Nephron progenitor cell (in vitro differentiated cells): ENCODE results near the gene C1QTNF2.

ENCODE experiments used
- DNase-seq: peaks from one replicate; pipeline ENCODE4 v3.0.0; 2021
- H3K27ac Mint-ChIP-seq: 2 replicates; pipeline ENCODE4 v1.8.0; 2021; ENCODE audit warnings: mild to moderate bottlenecking, moderate library complexity, mixed read lengths
- H3K27me3 Mint-ChIP-seq: 2 replicates; pipeline ENCODE4 v1.8.0; 2021; ENCODE audit warnings: mild to moderate bottlenecking, low read depth, mixed read lengths; ENCODE audit not compliant: poor library complexity
- H3K36me3 Mint-ChIP-seq: 2 replicates; pipeline ENCODE4 v1.8.0; 2021; ENCODE audit warnings: low read depth, mixed read lengths
- H3K4me1 Mint-ChIP-seq: 2 replicates; pipeline ENCODE4 v1.8.0; 2021; ENCODE audit warnings: mixed read lengths
- H3K4me3 Mint-ChIP-seq: 2 replicates; pipeline ENCODE4 v1.8.0; 2021; ENCODE audit warnings: mild to moderate bottlenecking, moderate library complexity, mixed read lengths
- H3K9me3 Mint-ChIP-seq: 2 replicates; pipeline ENCODE4 v1.8.0; 2021; ENCODE audit warnings: mild to moderate bottlenecking, moderate library complexity, mixed read lengths
- CTCF ChIP-seq: fragments of 200-600 bp; sonication (generic); IDR thresholded peaks from 2 replicates; pipeline ENCODE4 v1.5.0; 2021; ENCODE audit warnings: antibody characterized with exemption

Gene C1QTNF2

GRCh38 chr5:160318409-160318808, 52.0 kb downstream of the C1QTNF2 start:
- Mint-ChIP-seq H3K9me3 (no peaks in the 10 kb centered on the region), H3K4me3 (no peak overlapping the region)
- DNase-seq: no peak

DNA sequence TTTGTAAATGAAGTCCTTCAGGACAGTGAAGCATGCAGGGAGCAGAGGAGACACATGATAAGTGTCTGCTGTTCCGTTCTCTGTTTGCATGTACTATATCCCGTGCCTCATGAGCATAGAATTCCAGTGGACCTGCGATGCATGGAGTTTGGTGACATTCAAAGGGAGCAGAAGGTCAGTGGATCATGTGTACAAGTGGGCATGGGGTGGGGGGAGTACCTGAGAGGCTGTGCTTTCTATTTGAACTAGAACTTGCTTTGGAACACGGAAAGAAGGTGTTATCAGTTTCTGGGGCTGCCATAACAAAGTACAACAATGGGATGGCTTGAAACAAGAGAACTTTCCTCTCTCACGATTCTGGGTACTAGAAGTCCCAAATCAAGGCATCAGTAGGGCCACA, 53.0 kb downstream of the C1QTNF2 start:
- DNase-seq: no peak
- TF ChIP-seq CTCF: no peak
- no peak overlapping the region for H3K4me3 Mint-ChIP-seq
- no peaks in the 10 kb centered on the region for H3K9me3 Mint-ChIP-seq
- H3K27me3 Mint-ChIP-seq: peaks cover 25% of the 10 kb centered on the region
- no peak overlapping the region for H3K27ac Mint-ChIP-seq
- H3K4me1 Mint-ChIP-seq: peaks cover 27% of the 10 kb centered on the region
- no peaks in the 10 kb centered on the region for H3K36me3 Mint-ChIP-seq

More at GRCh38 chr5:160318409-160318808, 52.0 kb downstream of the C1QTNF2 start:
- Mint-ChIP-seq H3K27me3 (peaks cover 20% of the 10 kb centered on the region), H3K36me3 (no peaks in the 10 kb centered on the region), H3K4me1 (peaks cover 18% of the 10 kb centered on the region), H3K27ac (no peak overlapping the region)
- no peak for TF ChIP-seq CTCF

DNA sequence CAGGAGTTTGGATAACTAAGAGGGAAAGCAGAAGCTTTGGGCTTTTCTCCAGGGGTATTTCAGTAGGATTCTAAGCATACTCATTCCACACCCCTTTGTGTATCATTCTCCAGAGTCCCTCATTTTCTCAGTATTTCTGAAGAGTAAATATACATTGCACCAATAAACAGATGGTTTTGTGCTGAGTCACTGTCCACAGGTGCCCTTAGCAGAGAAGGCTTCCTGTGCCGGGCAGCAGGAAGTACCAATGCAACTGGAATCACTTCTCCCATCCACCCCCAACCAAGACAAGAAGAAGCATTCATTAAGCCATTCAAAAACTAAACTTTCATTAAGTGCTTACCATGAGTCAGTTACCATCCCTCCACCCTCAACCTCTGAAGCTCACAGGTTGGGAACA, 54.5 kb downstream of the C1QTNF2 start:
- DNase-seq: no peak
- Mint-ChIP-seq H3K4me3 (no peak overlapping the region), H3K27me3 (peaks cover 20% of the 10 kb centered on the region), H3K4me1 (peaks cover 30% of the 10 kb centered on the region), H3K27ac (no peak overlapping the region), H3K9me3 (no peaks in the 10 kb centered on the region), H3K36me3 (peaks cover 4% of the 10 kb centered on the region)
- TF ChIP-seq CTCF: no peak

DNA sequence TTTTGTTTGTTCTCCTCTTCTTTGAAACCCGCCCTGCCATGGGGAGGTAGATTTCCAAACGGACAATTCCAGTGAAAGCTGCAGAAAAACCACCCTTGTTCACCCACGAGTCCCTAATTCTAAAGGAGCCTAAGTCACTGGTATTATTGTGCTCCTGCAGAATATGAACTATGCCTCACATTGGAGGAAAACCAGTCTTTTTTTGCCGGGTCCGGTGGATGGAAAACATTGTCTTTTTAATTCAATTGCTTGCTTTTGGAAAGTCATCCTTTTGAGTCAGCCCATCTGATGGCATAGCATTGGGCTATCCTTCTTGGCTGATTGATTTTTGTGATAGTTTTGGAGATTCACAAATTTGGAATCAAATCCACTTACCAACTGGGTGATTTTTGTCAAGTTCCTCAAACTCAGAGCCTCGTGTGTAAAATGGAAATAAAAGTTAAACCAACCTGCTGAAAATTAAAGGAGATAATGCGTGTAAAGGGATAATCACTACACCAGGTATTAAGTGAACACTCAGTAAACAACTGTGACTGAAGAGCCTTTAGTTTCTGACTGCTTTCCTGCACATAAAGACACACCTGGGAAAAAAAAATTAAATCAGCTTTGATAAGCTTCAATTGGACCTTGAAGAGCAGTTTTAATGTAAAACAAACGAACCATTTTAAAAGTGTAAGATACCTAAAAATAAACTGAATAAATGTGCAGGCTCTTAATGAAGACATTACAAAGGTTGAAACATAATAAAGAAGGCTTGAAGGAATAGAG, 57.3 kb downstream of the C1QTNF2 start:
- Mint-ChIP-seq H3K4me3 (peak overlapping the region; percentile 93), H3K9me3 (no peaks in the 10 kb centered on the region), H3K27ac (peak overlapping the region; percentile 38), H3K4me1 (peaks cover 48% of the 10 kb centered on the region), H3K36me3 (peaks cover 24% of the 10 kb centered on the region), H3K27me3 (peaks cover 17% of the 10 kb centered on the region)
- no peak for DNase-seq
- no peak for TF ChIP-seq CTCF

GRCh38 chr5:160312134-160312959, 58.1 kb downstream of the C1QTNF2 start, which contains the start of gene CCNJL:
CCNJL (minus strand) TSS chr5:160312564; CDS start chr5:160311923, 641 bp downstream.
- Mint-ChIP-seq H3K4me3 (peak within 1 kb of the TSS; percentile 98), H3K36me3 (peaks cover 30% of the 10 kb centered on the region), H3K27me3 (peaks cover 16% of the 10 kb centered on the region), H3K4me1 (peaks cover 53% of the 10 kb centered on the region), H3K27ac (peak within 1 kb of the TSS; percentile 38), H3K9me3 (no peaks in the 10 kb centered on the region)
- TF ChIP-seq CTCF: no peak
- DNase-seq: peak; percentile 89
